HCT116 (cell line): Measurements from ENCODE around the gene HSBP1. TPM values are rescaled to one million over a fixed set of nuclear protein-coding genes. Genes with fewer than 3 reads are reported as not detected.
A peak's percentile ranks its signal among the peaks of the same experiment; 100 is the strongest.

Source experiments
- ATAC-seq: fragments of 200-7000 bp; cut with Tn5 transposase; 2 replicates; pipeline ENCODE4 v1.9.1; 2020; ENCODE audit warnings: mild to moderate bottlenecking, moderate library complexity
- BruUV-seq: library from RNA; stranded (reverse); fragments of 400-500 nt; replicated peaks from 2 replicates; lab custom pipeline; 2021; lab: Mats Ljungman, UMichigan
- CTCF ChIA-PET: fragments of 300-600 bp; sonication (Branson Sonifier 250); formaldehyde crosslinking; loops from one replicate; lab custom pipeline; 2021; ENCODE audit warnings: antibody characterized with exemption; lab: Charles Lee
- POLR2A ChIA-PET: fragments of 300-600, 350-600 bp; sonication (Branson Sonifier 250); formaldehyde crosslinking; loops from one replicate; lab custom pipeline; 2021; ENCODE audit warnings: antibody characterized with exemption; lab: Charles Lee
- RAD21 ChIA-PET, 2 experiments: fragments of 300-600 bp; sonication (Branson Sonifier 250); formaldehyde crosslinking; loops; one replicate each; lab custom pipeline; 2023; ENCODE audit warnings: low total read pairs in 2 of 2; ENCODE audit not compliant: uncharacterized antibody in 2 of 2, unreplicated experiment in 2 of 2, low non-redundant PET in 1 of 2; lab: Charles Lee
- DNase-seq: peaks from one replicate; pipeline ENCODE4 v3.0.0-alpha.2; 2010; ENCODE audit warnings: low read depth, low spot score
- H2AFZ ChIP-seq: fragments of 200-600 bp; shearing (Covaris generic), sonication (generic); 2 replicates; pipeline ENCODE4 v1.6.1; 2017; ENCODE audit warnings: low read depth, mixed run types, mixed read lengths, antibody characterized with exemption, low read length; ENCODE audit not compliant: poor library complexity, severe bottlenecking
- H3K27ac ChIP-seq: 2 replicates; pipeline ENCODE4 v1.5.1; 2012; ENCODE audit warnings: low read depth, low read length
- H3K27me3 ChIP-seq: fragments of 200-600 bp; sonication (generic); 2 replicates; pipeline ENCODE4 v1.6.1; 2016; ENCODE audit warnings: mixed run types, low read length, mixed read lengths; ENCODE audit not compliant: insufficient read depth
- H3K36me3 ChIP-seq, 2 experiments: fragments of 200-500 bp in 1 of 2; fragments of 200-600 bp in 1 of 2; sonication (Bioruptor generic) in 1 of 2; sonication (generic) in 1 of 2; 2 replicates each; pipeline versions ENCODE4 v1.5.1 to v1.6.1; 2014 to 2016; ENCODE audit warnings: low read length in 2 of 2, inconsistent platforms in 1 of 2, mixed read lengths in 1 of 2, mixed run types in 1 of 2; ENCODE audit not compliant: insufficient read depth in 2 of 2, control insufficient read depth in 1 of 2
- H3K4me1 ChIP-seq, 2 experiments: fragments of 200-600 bp in 1 of 2; sonication (generic) in 1 of 2; 2 replicates each; pipeline versions ENCODE4 v1.5.1 to v1.6.1; 2012 to 2017; ENCODE audit warnings: low read length in 2 of 2, inconsistent platforms in 1 of 2, mild to moderate bottlenecking in 1 of 2, mixed read lengths in 1 of 2, mixed run types in 1 of 2, moderate library complexity in 1 of 2; ENCODE audit not compliant: insufficient read depth in 2 of 2, control insufficient read depth in 1 of 2
- H3K4me2 ChIP-seq: fragments of 200-600 bp; sonication (generic); 2 replicates; pipeline ENCODE4 v1.6.1; 2017; ENCODE audit warnings: mixed run types, low read length, mixed read lengths
- H3K4me3 ChIP-seq, 2 experiments: fragments of 200-600 bp in 1 of 2; sonication (generic) in 1 of 2; replicated peaks in 1 of 2; 2 replicates each; pipeline ENCODE4 v1.5.1; 2011 to 2016; ENCODE audit warnings: low read length in 2 of 2, control low read depth in 1 of 2, low read depth in 1 of 2, mild to moderate bottlenecking in 1 of 2, mixed read lengths in 1 of 2, mixed run types in 1 of 2
- H3K79me2 ChIP-seq: fragments of 200-600 bp; sonication (generic); 2 replicates; pipeline ENCODE4 v1.6.1; 2017; ENCODE audit warnings: mild to moderate bottlenecking, mixed run types, low read length, moderate library complexity, mixed read lengths; ENCODE audit not compliant: insufficient read depth
- H3K9ac ChIP-seq: fragments of 200-600 bp; sonication (generic); 2 replicates; pipeline ENCODE4 v1.6.1; 2016; ENCODE audit warnings: low read length, mixed read lengths
- H3K9me2 ChIP-seq: fragments of 200-600 bp; sonication (generic), shearing (Covaris generic); 2 replicates; pipeline ENCODE4 v1.6.1; 2017; ENCODE audit warnings: mixed run types, mild to moderate bottlenecking, moderate library complexity; ENCODE audit not compliant: insufficient read depth
- H3K9me3 ChIP-seq, 2 experiments: fragments of 200-500 bp in 1 of 2; fragments of 200-600 bp in 1 of 2; sonication (Bioruptor generic) in 1 of 2; sonication (generic) in 1 of 2; 2 replicates each; pipeline ENCODE4 v1.6.1; 2014 to 2017; ENCODE audit warnings: low read length in 2 of 2, mixed read lengths in 2 of 2, inconsistent platforms in 1 of 2, low read depth in 1 of 2, mild to moderate bottlenecking in 1 of 2, mixed run types in 1 of 2, moderate library complexity in 1 of 2; ENCODE audit not compliant: control insufficient read depth in 1 of 2, insufficient read depth in 1 of 2
- H4K20me1 ChIP-seq: fragments of 200-600 bp; sonication (generic), shearing (Covaris generic); 2 replicates; pipeline ENCODE4 v1.6.1; 2017; ENCODE audit warnings: mixed run types, mild to moderate bottlenecking, moderate library complexity; ENCODE audit not compliant: insufficient read depth
- FOSL1 ChIP-seq: IDR thresholded peaks from 2 replicates; pipeline ENCODE4 v1.6.1; 2012; ENCODE audit warnings: low read depth
- SIN3A ChIP-seq: IDR thresholded peaks from 2 replicates; pipeline ENCODE4 v1.6.1; 2012; ENCODE audit warnings: low read depth
- ZFX ChIP-seq: fragments of 450-650 bp; IDR thresholded peaks from 2 replicates; pipeline ENCODE4 v1.6.1; 2017
- intact Hi-C: fragments of 100-400 bp; cut with micrococcal nuclease; formaldehyde crosslinking; loops from 2 replicates; pipeline ENCODE4 v1.10.0; 2022
- total RNA-seq: library from RNA; stranded (reverse); gene quantifications from one replicate; pipeline ENCODE4 v1.2.1, GENCODE V29; 2021; ENCODE audit not compliant: unreplicated experiment
- TF ChIP-seq, protein P1 (sequence below): IDR thresholded peaks from 2 replicates; pipeline ENCODE4 v1.6.1; 2012; ENCODE audit warnings: low read depth

Gene HSBP1
- total RNA-seq, 1 experiment from 2014 or later: 270 TPM

DNA sequence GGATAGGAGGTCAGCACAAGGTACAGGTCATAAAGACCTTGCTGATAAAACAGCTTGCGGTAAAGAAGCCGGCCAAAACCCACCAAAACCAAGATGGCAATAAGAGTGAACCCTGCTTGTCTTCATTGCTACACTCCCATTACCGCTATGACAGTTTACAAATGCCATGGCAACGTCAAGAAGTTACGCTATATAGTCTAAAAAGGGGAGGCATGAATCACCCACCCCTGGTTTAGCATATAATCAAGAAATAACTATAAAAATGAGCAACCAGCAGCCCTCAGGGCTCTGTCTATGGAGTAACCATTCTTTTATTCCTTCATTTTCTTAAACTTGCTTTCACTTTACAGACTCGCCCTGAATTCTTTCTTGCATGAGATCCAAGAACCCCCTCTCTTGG, 1.0 kb upstream of the HSBP1 start:
- Histone ChIP-seq H3K4me2 (no peak overlapping the region), H3K27me3 (no peaks in the 10 kb centered on the region), H2AFZ (no peak overlapping the region), H3K79me2 (peaks cover 39% of the 10 kb centered on the region), H4K20me1 (no peaks in the 10 kb centered on the region), H3K27ac (no peak overlapping the region), H3K9me2 (no peaks in the 10 kb centered on the region), H3K4me3 (no peak overlapping the region), H3K4me1 (peaks cover 18 to 28% of the 10 kb centered on the region in 2 experiments), H3K36me3 (peaks cover 0 to 7% of the 10 kb centered on the region in 2 experiments; a peak in 1 of 4 replicates), H3K9me3 (no peaks in the 10 kb centered on the region), H3K9ac (no peak overlapping the region)
- TF ChIP-seq, protein P1, sequence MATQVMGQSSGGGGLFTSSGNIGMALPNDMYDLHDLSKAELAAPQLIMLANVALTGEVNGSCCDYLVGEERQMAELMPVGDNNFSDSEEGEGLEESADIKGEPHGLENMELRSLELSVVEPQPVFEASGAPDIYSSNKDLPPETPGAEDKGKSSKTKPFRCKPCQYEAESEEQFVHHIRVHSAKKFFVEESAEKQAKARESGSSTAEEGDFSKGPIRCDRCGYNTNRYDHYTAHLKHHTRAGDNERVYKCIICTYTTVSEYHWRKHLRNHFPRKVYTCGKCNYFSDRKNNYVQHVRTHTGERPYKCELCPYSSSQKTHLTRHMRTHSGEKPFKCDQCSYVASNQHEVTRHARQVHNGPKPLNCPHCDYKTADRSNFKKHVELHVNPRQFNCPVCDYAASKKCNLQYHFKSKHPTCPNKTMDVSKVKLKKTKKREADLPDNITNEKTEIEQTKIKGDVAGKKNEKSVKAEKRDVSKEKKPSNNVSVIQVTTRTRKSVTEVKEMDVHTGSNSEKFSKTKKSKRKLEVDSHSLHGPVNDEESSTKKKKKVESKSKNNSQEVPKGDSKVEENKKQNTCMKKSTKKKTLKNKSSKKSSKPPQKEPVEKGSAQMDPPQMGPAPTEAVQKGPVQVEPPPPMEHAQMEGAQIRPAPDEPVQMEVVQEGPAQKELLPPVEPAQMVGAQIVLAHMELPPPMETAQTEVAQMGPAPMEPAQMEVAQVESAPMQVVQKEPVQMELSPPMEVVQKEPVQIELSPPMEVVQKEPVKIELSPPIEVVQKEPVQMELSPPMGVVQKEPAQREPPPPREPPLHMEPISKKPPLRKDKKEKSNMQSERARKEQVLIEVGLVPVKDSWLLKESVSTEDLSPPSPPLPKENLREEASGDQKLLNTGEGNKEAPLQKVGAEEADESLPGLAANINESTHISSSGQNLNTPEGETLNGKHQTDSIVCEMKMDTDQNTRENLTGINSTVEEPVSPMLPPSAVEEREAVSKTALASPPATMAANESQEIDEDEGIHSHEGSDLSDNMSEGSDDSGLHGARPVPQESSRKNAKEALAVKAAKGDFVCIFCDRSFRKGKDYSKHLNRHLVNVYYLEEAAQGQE: no peak
- no peak for ATAC-seq
- no TSS peak for BruUV-seq
- ChIA-PET CTCF (no interaction called here), RAD21 (no interaction called here), POLR2A (no interaction called here)
- intact Hi-C loops: no loop called here
- DNase-seq: no peak

DNA sequence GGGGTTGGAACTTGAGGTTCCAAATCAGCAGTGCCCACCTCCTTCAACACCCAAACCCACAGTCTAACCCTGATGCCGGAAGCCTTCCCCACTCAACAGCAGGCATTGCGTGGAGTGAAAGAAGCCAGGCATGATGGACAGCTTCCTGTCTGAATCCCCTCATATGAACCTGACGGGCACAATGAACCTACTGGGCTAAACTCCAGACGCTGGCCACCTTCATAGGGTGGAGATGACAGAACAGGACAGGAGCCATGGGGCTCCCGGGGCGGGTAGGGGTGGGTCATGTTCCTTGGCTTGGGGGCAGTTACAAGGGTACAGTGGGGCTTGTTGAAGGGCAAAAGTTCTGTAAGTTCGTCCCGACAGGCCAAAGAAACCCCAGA, 460 bp upstream of the HSBP1 start:
- H3K4me3 ChIP-seq: peak overlapping the region; percentile 89 to 96
- TF ChIP-seq FOSL1 (no peak), SIN3A (no peak), ZFX (no peak)
- TF ChIP-seq, all 23 proteins: peak for 0
- RAD21 ChIA-PET: no interaction called here
- no peaks in the 10 kb centered on the region for H3K9me2 ChIP-seq
- DNase-seq: no peak
- H3K79me2 ChIP-seq: peaks cover 42% of the 10 kb centered on the region
- H3K36me3 ChIP-seq: peaks cover 1 to 13% of the 10 kb centered on the region in 2 experiments; a peak in 2 of 4 replicates
- intact Hi-C loops: no loop called here
- H3K9me3 ChIP-seq: no peaks in the 10 kb centered on the region
- ATAC-seq: peak; percentile 25
- H3K27me3 ChIP-seq: no peaks in the 10 kb centered on the region
- BruUV-seq: no TSS peak
- POLR2A ChIA-PET: no interaction called here
- CTCF ChIA-PET: no interaction called here
- peak overlapping the region; percentile 91 for H3K4me2 ChIP-seq
- H4K20me1 ChIP-seq: no peaks in the 10 kb centered on the region
- H3K4me1 ChIP-seq: peaks cover 18 to 28% of the 10 kb centered on the region in 2 experiments
- no peak overlapping the region for H3K9ac ChIP-seq
- H2AFZ ChIP-seq: peak overlapping the region; percentile 61
- H3K27ac ChIP-seq: no peak overlapping the region
